ENCODE results near the gene PAN3. TPM values are rescaled to one million over a fixed set of nuclear protein-coding genes. Genes with fewer than 3 reads are reported as not detected.

PAN3 gene
- total and polyA plus RNA-seq, 7 donors = 5.1 to 43.3 (median 39.2) TPM

GRCh38 chr13:28325022-28325421, 186.7 kb downstream of the PAN3 start:
- intact Hi-C loops (cut with DNase I) = loop anchor here (2.0 kb wide), 1 partner anchor 472 kb away; no protein-coding TSS in a partner anchor
- TF ChIP-seq POLR2A (IDR thresholded peaks at IDR 0.05) (no peak), EP300 (IDR thresholded peaks at IDR 0.05) (no peak), CTCF (IDR thresholded peaks at IDR 0.05) (no peak), POLR2AphosphoS5 (IDR thresholded peaks at IDR 0.05) (no peak)
- Histone ChIP-seq H3K4me3 (no peak overlapping the region), H3K27ac (no peak overlapping the region), H3K36me3 (no peaks in the 10 kb centered on the region), H3K4me1 (peaks cover 0 to 10% (median 4%) of the 10 kb centered on the region in 4 donors), H3K9me3 (no peaks in the 10 kb centered on the region), H3K27me3 (no peaks in the 10 kb centered on the region)
- DNase-seq = no peak
- WGBS, 2 donors = 66 to 75% methylated on average over 2 of the region's 2 CpGs

- no peaks in the 10 kb centered on the region for H3K9me3 ChIP-seq
- no peak overlapping the region for H3K27ac ChIP-seq
- no peak for DNase-seq
- H3K4me3 ChIP-seq = no peak overlapping the region
- WGBS, 2 donors = 73 to 80% methylated on average over 2 of the region's 2 CpGs
- TF ChIP-seq EP300 (IDR thresholded peaks at IDR 0.05) = no peak
- no peak for TF ChIP-seq POLR2AphosphoS5 (IDR thresholded peaks at IDR 0.05)
- no peak for TF ChIP-seq POLR2A (IDR thresholded peaks at IDR 0.05)
- no peak for TF ChIP-seq CTCF (IDR thresholded peaks at IDR 0.05)
- intact Hi-C loops (cut with DNase I) = no loop called here
- peaks cover 0 to 9% (median 3%) of the 10 kb centered on the region in 4 donors for H3K4me1 ChIP-seq
- H3K27me3 ChIP-seq = no peaks in the 10 kb centered on the region
- no peaks in the 10 kb centered on the region for H3K36me3 ChIP-seq
These were observed 187.7 kb downstream of the PAN3 start for GRCh38 chr13:28326056-28326455.

GRCh38 chr13:28327373-28328270, 189.3 kb downstream of the PAN3 start:
- Histone ChIP-seq H3K4me3 (no peak overlapping the region), H3K27me3 (no peaks in the 10 kb centered on the region), H3K4me1 (peaks cover 0 to 3% (median under 1%) of the 10 kb centered on the region in 4 donors), H3K36me3 (no peaks in the 10 kb centered on the region), H3K27ac (no peak overlapping the region), H3K9me3 (no peaks in the 10 kb centered on the region)
- no peak for TF ChIP-seq POLR2AphosphoS5 (IDR thresholded peaks at IDR 0.05)
- TF ChIP-seq CTCF (IDR thresholded peaks at IDR 0.05) = no peak
- no peak for TF ChIP-seq POLR2A (IDR thresholded peaks at IDR 0.05)
- no peak for TF ChIP-seq EP300 (IDR thresholded peaks at IDR 0.05)
- 91 to 92% methylated on average over 14 of the region's 14 CpGs for WGBS, 2 donors
- intact Hi-C loops (cut with DNase I) = no loop called here
- DNase-seq = no peak

GRCh38 chr13:28328271-28328607, 189.9 kb downstream of the PAN3 start:
- TF ChIP-seq POLR2A (IDR thresholded peaks at IDR 0.05) (no peak), CTCF (IDR thresholded peaks at IDR 0.05) (no peak), EP300 (IDR thresholded peaks at IDR 0.05) (no peak), POLR2AphosphoS5 (IDR thresholded peaks at IDR 0.05) (no peak)
- no peaks in the 10 kb centered on the region for H3K27me3 ChIP-seq
- peaks cover 0 to 2% (median 0%) of the 10 kb centered on the region in 4 donors for H3K4me1 ChIP-seq
- intact Hi-C loops (cut with DNase I) = no loop called here
- H3K4me3 ChIP-seq = no peak overlapping the region
- no peaks in the 10 kb centered on the region for H3K9me3 ChIP-seq
- no peaks in the 10 kb centered on the region for H3K36me3 ChIP-seq
- WGBS, 2 donors = 88 to 94% methylated on average over 8 of the region's 8 CpGs
- no peak for DNase-seq
- no peak overlapping the region for H3K27ac ChIP-seq

Data from sigmoid colon (tissue), 7 donors.